Kidney epithelial cell (primary cell): ENCODE measurements around the gene IGFBP7. TPM values are rescaled to one million over a fixed set of nuclear protein-coding genes. Genes with fewer than 3 reads are reported as not detected.

Experiments
- DNase-seq: peaks from one replicate; pipeline ENCODE4 v3.0.0-alpha.2; 2010; ENCODE audit warnings: low read depth
- H3K27me3 ChIP-seq: 2 replicates; pipeline ENCODE4 v1.6.0; 2011; ENCODE audit warnings: low read length; ENCODE audit not compliant: control insufficient read depth, insufficient read depth
- H3K36me3 ChIP-seq: 2 replicates; pipeline ENCODE4 v1.5.1; 2011; ENCODE audit warnings: low read length; ENCODE audit not compliant: control insufficient read depth, insufficient read depth
- H3K4me3 ChIP-seq: 2 replicates; pipeline ENCODE4 v1.5.1; 2011; ENCODE audit warnings: low read depth, mild to moderate bottlenecking, control low read depth, low read length
- total RNA-seq: library from RNA; depleted of rRNA; stranded (reverse); fragments of >200 nt; gene quantifications from 2 replicates; pipeline ENCODE4 v1.2.3, GENCODE V29; 2015
- TF ChIP-seq, protein P1 (sequence below): IDR thresholded peaks from 2 replicates; pipeline ENCODE4 v1.5.1; 2011; ENCODE audit warnings: mild to moderate bottlenecking, moderate library complexity, low read length, control low read depth, inconsistent platforms; ENCODE audit not compliant: insufficient read depth, poor library complexity, severe bottlenecking

The IGFBP7 gene
- total RNA-seq, 1 donor from 2014 or later, result 1,134 TPM

GRCh38 chr4:57098941-57099340, 11.2 kb downstream of the IGFBP7 start:
- TF ChIP-seq, protein P1, sequence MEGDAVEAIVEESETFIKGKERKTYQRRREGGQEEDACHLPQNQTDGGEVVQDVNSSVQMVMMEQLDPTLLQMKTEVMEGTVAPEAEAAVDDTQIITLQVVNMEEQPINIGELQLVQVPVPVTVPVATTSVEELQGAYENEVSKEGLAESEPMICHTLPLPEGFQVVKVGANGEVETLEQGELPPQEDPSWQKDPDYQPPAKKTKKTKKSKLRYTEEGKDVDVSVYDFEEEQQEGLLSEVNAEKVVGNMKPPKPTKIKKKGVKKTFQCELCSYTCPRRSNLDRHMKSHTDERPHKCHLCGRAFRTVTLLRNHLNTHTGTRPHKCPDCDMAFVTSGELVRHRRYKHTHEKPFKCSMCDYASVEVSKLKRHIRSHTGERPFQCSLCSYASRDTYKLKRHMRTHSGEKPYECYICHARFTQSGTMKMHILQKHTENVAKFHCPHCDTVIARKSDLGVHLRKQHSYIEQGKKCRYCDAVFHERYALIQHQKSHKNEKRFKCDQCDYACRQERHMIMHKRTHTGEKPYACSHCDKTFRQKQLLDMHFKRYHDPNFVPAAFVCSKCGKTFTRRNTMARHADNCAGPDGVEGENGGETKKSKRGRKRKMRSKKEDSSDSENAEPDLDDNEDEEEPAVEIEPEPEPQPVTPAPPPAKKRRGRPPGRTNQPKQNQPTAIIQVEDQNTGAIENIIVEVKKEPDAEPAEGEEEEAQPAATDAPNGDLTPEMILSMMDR, result no peak
- H3K36me3 ChIP-seq, result no peaks in the 10 kb centered on the region
- no peak overlapping the region for H3K4me3 ChIP-seq
- no peaks in the 10 kb centered on the region for H3K27me3 ChIP-seq
- no peak for DNase-seq

DNA sequence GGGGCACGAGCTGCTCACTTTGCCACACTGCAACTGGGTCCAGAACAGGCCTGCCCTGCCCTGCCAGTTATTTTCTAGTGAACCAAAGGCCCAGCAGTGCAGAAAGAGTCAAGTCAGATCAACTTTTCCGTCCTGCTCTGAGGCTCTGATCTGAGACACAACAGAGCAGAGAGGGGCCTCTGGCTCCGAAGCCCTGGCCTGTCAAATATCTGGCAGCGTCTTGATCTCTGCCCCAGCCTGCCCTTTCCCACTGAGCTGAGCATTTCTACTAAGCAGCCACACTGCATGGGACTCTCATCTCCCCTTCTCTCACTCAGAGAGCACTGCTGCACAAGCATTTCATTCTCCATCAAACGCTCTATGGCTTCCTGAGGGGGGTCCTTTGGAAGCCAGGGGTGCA, 11.8 kb downstream of the IGFBP7 start:
- TF ChIP-seq, protein P1, result no peak
- no peaks in the 10 kb centered on the region for H3K36me3 ChIP-seq
- DNase-seq, result no peak
- no peak overlapping the region for H3K4me3 ChIP-seq
- no peaks in the 10 kb centered on the region for H3K27me3 ChIP-seq

GRCh38 chr4:57097711-57098110, 12.5 kb downstream of the IGFBP7 start:
- Histone ChIP-seq H3K36me3 (no peaks in the 10 kb centered on the region), H3K27me3 (no peaks in the 10 kb centered on the region), H3K4me3 (no peak overlapping the region)
- no peak for DNase-seq
- TF ChIP-seq, protein P1, result no peak

GRCh38 chr4:57095956-57096355, 14.2 kb downstream of the IGFBP7 start:
- TF ChIP-seq, protein P1, result no peak
- DNase-seq, result no peak

DNA sequence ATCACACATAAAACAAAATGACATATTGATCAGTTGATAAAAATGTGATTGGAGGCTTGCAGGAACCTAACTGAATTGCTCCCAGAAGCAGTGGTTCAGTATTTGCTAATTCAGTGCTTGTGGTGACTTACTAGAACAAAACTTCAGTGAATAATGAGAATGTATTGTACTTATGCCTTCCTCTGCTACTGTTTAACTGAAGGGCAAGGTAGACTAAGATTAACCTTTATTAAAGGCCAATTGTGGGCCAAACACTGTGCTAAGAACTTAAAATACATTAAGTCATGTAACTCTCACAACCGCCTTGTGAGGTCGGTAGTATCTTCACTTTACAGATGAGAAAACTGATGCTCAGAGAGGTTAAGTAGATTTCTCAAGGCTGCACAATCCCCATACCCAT, 14.9 kb downstream of the IGFBP7 start:
- Histone ChIP-seq H3K27me3 (no peaks in the 10 kb centered on the region), H3K36me3 (no peaks in the 10 kb centered on the region), H3K4me3 (no peak overlapping the region)
- no peak for DNase-seq
- TF ChIP-seq, protein P1, result no peak

More at GRCh38 chr4:57095956-57096355, 14.2 kb downstream of the IGFBP7 start:
- Histone ChIP-seq H3K4me3 (no peak overlapping the region), H3K27me3 (no peaks in the 10 kb centered on the region), H3K36me3 (no peaks in the 10 kb centered on the region)

- no peak for DNase-seq
- Histone ChIP-seq H3K36me3 (peaks cover 1% of the 10 kb centered on the region), H3K4me3 (no peak overlapping the region), H3K27me3 (no peaks in the 10 kb centered on the region)
- TF ChIP-seq, protein P1, result peak; percentile 2
These were observed 15.4 kb downstream of the IGFBP7 start for GRCh38 chr4:57094832-57095223.
